HepG2 (cell line): ENCODE data around the gene SUSD2. TPM values are rescaled to one million over a fixed set of nuclear protein-coding genes. Genes with fewer than 3 reads are reported as not detected.

Experiments
- ETS1 ChIP-seq: sonication (generic); formaldehyde crosslinking; IDR thresholded peaks from 2 replicates; pipeline ENCODE4 v1.4.0; 2020; ENCODE audit warnings: missing genetic modification reagents
- FOXA1 ChIP-seq, 2 experiments: fragments of 450-650 bp in 1 of 2; sonication (generic) in 1 of 2; formaldehyde crosslinking in 1 of 2; IDR thresholded peaks; 2 replicates each; pipeline versions ENCODE4 v1.4.0 to v1.6.1; 2016 to 2020; ENCODE audit warnings: missing genetic modification reagents in 1 of 2
- MYPOP ChIP-seq: sonication (generic); formaldehyde crosslinking; IDR thresholded peaks from 2 replicates; pipeline ENCODE4 v1.8.1; 2023; ENCODE audit warnings: mild to moderate bottlenecking, moderate library complexity, missing genetic modification reagents
- NONO ChIP-seq, 2 experiments: fragments of 450-650 bp in 1 of 2; sonication (generic) in 1 of 2; formaldehyde crosslinking in 1 of 2; IDR thresholded peaks in 1 of 2; conservative IDR thresholded peaks in 1 of 2; 2 replicates each; pipeline versions ENCODE4 v1.6.1 to v1.8.0; 2017 to 2022; ENCODE audit warnings: mild to moderate bottlenecking in 1 of 2, missing genetic modification reagents in 1 of 2, moderate library complexity in 1 of 2
- TCF7 ChIP-seq: sonication (generic); IDR thresholded peaks from 2 replicates; pipeline ENCODE4 v1.6.1; 2016; ENCODE audit warnings: antibody characterized with exemption, low read depth
- TRIM24 ChIP-seq: sonication (generic); formaldehyde crosslinking; IDR thresholded peaks from 2 replicates; pipeline ENCODE4 v1.8.0; 2022; ENCODE audit warnings: mild to moderate bottlenecking, missing genetic modification reagents
- ZFYVE20 ChIP-seq: sonication (generic); formaldehyde crosslinking; IDR thresholded peaks from 2 replicates; pipeline ENCODE4 v1.8.0; 2023; ENCODE audit warnings: low read depth, mild to moderate bottlenecking, moderate library complexity, missing genetic modification reagents, borderline replicate concordance
- ZNF124 ChIP-seq: sonication (generic); formaldehyde crosslinking; IDR thresholded peaks from 2 replicates; pipeline ENCODE4 v1.4.0; 2020; ENCODE audit warnings: missing genetic modification reagents
- ZNF160 ChIP-seq: sonication (generic); formaldehyde crosslinking; IDR thresholded peaks from 2 replicates; pipeline ENCODE4 v1.8.0; 2022; ENCODE audit warnings: mild to moderate bottlenecking, inconsistent platforms, missing genetic modification reagents
- ZNF34 ChIP-seq: sonication (generic); formaldehyde crosslinking; IDR thresholded peaks from 2 replicates; pipeline ENCODE4 v1.4.0; 2020; ENCODE audit warnings: mild to moderate bottlenecking, missing genetic modification reagents, borderline replicate concordance
- ZNF7 ChIP-seq: IDR thresholded peaks from 2 replicates; pipeline ENCODE4 v1.6.1; 2016; ENCODE audit warnings: missing biosample characterization, missing genetic modification reagents
- polyA plus RNA-seq, 8 experiments: library from polyadenylated mRNA; depleted of rRNA in 3 of 8; stranded (reverse) in 7 of 8; unstranded in 1 of 8; fragments of >200 nt; fragmentation: Illumina TruSeq in 4 of 8; extraction: Trizol in 4 of 8; gene quantifications; 2 replicates each; pipeline versions ENCODE4 v1.2.1 to v1.2.3, GENCODE V29; 2011 to 2016; ENCODE audit warnings: low read depth in 4 of 8, missing spikeins in 1 of 8, mixed read lengths in 1 of 8; ENCODE audit not compliant: insufficient read depth in 1 of 8
- total RNA-seq, 5 experiments: library from RNA; depleted of rRNA; stranded (reverse); fragments of >200 nt; fragmentation: Illumina TruSeq; extraction: Trizol; gene quantifications; 2 replicates each; pipeline ENCODE4 v1.2.3, GENCODE V29; 2016; ENCODE audit warnings: low read depth in 1 of 5
- TF ChIP-seq, protein P1 (sequence below): IDR thresholded peaks from 2 replicates; pipeline ENCODE4 v1.6.1; 2012; ENCODE audit warnings: low read length, improper control_type of control experiment
- TF ChIP-seq, protein P2 (sequence below): sonication (generic); formaldehyde crosslinking; conservative IDR thresholded peaks from 2 replicates; pipeline ENCODE4 v1.4.0; 2020; ENCODE audit warnings: missing genetic modification reagents
- TF ChIP-seq, protein P3 (sequence below): sonication (generic); formaldehyde crosslinking; IDR thresholded peaks from 2 replicates; pipeline ENCODE4 v1.5.1; 2020; ENCODE audit warnings: mild to moderate bottlenecking, missing genetic modification reagents, borderline replicate concordance

The SUSD2 gene
- total and polyA plus RNA-seq, 2 of the 13 experiments (the other 11 are each of a cell fraction or from before 2014, with no cell fraction given): 2.1 to 11.0 TPM

DNA sequence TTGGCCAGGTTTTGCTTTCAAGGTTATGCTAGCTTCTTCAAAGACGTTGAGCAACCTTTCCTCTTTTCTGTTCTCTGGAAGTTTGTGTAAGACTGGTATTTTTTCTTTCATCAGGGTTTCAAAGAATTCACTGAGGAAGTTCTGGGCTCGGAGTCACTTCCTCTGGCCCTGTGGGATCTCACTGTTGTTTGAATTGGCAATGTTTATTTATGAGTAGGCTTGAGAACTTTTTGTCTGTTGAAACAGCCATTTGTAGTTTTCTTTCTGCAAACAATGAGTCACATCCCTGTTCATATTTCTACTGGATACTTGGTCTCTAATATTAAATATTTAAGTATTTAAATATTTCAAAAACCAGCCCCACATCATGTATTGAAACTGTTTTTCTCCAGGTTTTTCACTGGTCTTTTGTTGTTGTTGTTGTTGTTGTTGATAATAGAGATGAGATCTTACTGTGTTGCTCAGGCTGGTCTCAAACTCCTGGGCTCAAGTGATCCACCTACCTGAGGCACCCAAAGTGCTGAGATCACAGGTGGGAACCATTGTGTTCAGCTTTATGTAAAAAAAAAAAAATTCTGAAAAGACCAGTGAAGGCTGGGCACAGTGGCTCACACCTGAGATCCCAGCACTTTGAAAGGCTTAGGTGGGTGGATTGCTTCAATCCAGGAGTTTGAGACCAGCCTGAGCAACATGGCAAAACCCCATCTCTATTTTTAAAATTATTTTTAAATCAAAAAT lies 26.9 kb downstream of the SUSD2 start (continued):
- TF ChIP-seq, protein P1, sequence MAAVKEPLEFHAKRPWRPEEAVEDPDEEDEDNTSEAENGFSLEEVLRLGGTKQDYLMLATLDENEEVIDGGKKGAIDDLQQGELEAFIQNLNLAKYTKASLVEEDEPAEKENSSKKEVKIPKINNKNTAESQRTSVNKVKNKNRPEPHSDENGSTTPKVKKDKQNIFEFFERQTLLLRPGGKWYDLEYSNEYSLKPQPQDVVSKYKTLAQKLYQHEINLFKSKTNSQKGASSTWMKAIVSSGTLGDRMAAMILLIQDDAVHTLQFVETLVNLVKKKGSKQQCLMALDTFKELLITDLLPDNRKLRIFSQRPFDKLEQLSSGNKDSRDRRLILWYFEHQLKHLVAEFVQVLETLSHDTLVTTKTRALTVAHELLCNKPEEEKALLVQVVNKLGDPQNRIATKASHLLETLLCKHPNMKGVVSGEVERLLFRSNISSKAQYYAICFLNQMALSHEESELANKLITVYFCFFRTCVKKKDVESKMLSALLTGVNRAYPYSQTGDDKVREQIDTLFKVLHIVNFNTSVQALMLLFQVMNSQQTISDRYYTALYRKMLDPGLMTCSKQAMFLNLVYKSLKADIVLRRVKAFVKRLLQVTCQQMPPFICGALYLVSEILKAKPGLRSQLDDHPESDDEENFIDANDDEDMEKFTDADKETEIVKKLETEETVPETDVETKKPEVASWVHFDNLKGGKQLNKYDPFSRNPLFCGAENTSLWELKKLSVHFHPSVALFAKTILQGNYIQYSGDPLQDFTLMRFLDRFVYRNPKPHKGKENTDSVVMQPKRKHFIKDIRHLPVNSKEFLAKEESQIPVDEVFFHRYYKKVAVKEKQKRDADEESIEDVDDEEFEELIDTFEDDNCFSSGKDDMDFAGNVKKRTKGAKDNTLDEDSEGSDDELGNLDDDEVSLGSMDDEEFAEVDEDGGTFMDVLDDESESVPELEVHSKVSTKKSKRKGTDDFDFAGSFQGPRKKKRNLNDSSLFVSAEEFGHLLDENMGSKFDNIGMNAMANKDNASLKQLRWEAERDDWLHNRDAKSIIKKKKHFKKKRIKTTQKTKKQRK: no peak
- TF ChIP-seq, protein P2, sequence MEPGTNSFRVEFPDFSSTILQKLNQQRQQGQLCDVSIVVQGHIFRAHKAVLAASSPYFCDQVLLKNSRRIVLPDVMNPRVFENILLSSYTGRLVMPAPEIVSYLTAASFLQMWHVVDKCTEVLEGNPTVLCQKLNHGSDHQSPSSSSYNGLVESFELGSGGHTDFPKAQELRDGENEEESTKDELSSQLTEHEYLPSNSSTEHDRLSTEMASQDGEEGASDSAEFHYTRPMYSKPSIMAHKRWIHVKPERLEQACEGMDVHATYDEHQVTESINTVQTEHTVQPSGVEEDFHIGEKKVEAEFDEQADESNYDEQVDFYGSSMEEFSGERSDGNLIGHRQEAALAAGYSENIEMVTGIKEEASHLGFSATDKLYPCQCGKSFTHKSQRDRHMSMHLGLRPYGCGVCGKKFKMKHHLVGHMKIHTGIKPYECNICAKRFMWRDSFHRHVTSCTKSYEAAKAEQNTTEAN: peak; percentile 25; the same call in 1 of the 2 replicates
- TF ChIP-seq MYPOP (CRISPR knock-in tag) (peak; percentile 27; the same call in 1 of the 2 replicates), NONO (IDR thresholded peaks at IDR 0.05) (no peak), NONO (CRISPR knock-in tag; conservative IDR thresholded peaks at IDR 0.05) (no peak), ETS1 (CRISPR knock-in tag) (no peak), TRIM24 (CRISPR knock-in tag) (0 out of 2 replicates have a peak, but pooled peaks have one; percentile 40), ZNF7 (CRISPR knock-in tag) (no peak), FOXA1 (IDR thresholded peaks at IDR 0.05) (peak; percentile 68; the same call in 1 of the 2 replicates), FOXA1 (CRISPR knock-in tag; IDR thresholded peaks at IDR 0.05) (peak; percentile 83), ZFYVE20 (CRISPR knock-in tag) (no peak), ZNF160 (CRISPR knock-in tag) (no peak), ZNF34 (CRISPR knock-in tag) (no peak), ZNF124 (CRISPR knock-in tag) (0 out of 2 replicates have a peak, but pooled peaks have one; percentile 40), TCF7 (peak; percentile 96)
- TF ChIP-seq, protein P3, sequence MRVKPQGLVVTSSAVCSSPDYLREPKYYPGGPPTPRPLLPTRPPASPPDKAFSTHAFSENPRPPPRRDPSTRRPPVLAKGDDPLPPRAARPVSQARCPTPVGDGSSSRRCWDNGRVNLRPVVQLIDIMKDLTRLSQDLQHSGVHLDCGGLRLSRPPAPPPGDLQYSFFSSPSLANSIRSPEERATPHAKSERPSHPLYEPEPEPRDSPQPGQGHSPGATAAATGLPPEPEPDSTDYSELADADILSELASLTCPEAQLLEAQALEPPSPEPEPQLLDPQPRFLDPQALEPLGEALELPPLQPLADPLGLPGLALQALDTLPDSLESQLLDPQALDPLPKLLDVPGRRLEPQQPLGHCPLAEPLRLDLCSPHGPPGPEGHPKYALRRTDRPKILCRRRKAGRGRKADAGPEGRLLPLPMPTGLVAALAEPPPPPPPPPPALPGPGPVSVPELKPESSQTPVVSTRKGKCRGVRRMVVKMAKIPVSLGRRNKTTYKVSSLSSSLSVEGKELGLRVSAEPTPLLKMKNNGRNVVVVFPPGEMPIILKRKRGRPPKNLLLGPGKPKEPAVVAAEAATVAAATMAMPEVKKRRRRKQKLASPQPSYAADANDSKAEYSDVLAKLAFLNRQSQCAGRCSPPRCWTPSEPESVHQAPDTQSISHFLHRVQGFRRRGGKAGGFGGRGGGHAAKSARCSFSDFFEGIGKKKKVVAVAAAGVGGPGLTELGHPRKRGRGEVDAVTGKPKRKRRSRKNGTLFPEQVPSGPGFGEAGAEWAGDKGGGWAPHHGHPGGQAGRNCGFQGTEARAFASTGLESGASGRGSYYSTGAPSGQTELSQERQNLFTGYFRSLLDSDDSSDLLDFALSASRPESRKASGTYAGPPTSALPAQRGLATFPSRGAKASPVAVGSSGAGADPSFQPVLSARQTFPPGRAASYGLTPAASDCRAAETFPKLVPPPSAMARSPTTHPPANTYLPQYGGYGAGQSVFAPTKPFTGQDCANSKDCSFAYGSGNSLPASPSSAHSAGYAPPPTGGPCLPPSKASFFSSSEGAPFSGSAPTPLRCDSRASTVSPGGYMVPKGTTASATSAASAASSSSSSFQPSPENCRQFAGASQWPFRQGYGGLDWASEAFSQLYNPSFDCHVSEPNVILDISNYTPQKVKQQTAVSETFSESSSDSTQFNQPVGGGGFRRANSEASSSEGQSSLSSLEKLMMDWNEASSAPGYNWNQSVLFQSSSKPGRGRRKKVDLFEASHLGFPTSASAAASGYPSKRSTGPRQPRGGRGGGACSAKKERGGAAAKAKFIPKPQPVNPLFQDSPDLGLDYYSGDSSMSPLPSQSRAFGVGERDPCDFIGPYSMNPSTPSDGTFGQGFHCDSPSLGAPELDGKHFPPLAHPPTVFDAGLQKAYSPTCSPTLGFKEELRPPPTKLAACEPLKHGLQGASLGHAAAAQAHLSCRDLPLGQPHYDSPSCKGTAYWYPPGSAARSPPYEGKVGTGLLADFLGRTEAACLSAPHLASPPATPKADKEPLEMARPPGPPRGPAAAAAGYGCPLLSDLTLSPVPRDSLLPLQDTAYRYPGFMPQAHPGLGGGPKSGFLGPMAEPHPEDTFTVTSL: peak; percentile 89; the same call in 1 of the 2 replicates
